GM12801 (cell line): ENCODE data around the gene PKMYT1.

Source experiments
- TF ChIP-seq, protein P1 (sequence below): IDR thresholded peaks from one replicate; pipeline ENCODE4 v1.5.1; 2011; ENCODE audit warnings: control low read depth; ENCODE audit not compliant: insufficient read length; ENCODE audit errors: extremely low read depth

The PKMYT1 gene

DNA sequence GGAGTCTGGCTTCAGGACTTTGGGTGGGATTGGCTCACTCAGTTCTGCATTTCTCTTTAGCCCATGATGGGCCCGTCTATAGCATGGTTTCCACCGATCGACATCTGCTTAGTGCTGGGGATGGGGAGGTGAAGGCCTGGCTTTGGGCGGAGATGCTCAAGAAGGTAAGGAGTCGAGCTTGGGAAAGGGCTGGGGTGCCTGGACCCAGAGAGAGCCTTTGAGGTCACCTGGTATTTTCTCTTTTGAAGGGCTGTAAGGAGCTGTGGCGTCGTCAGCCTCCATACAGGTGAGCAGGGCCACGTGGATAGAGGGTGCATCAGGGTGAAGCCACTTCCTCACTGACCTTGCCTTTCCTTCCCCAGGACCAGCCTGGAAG lies 45.7 kb upstream of the PKMYT1 start:
- TF ChIP-seq, protein P1, sequence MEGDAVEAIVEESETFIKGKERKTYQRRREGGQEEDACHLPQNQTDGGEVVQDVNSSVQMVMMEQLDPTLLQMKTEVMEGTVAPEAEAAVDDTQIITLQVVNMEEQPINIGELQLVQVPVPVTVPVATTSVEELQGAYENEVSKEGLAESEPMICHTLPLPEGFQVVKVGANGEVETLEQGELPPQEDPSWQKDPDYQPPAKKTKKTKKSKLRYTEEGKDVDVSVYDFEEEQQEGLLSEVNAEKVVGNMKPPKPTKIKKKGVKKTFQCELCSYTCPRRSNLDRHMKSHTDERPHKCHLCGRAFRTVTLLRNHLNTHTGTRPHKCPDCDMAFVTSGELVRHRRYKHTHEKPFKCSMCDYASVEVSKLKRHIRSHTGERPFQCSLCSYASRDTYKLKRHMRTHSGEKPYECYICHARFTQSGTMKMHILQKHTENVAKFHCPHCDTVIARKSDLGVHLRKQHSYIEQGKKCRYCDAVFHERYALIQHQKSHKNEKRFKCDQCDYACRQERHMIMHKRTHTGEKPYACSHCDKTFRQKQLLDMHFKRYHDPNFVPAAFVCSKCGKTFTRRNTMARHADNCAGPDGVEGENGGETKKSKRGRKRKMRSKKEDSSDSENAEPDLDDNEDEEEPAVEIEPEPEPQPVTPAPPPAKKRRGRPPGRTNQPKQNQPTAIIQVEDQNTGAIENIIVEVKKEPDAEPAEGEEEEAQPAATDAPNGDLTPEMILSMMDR: no peak

DNA sequence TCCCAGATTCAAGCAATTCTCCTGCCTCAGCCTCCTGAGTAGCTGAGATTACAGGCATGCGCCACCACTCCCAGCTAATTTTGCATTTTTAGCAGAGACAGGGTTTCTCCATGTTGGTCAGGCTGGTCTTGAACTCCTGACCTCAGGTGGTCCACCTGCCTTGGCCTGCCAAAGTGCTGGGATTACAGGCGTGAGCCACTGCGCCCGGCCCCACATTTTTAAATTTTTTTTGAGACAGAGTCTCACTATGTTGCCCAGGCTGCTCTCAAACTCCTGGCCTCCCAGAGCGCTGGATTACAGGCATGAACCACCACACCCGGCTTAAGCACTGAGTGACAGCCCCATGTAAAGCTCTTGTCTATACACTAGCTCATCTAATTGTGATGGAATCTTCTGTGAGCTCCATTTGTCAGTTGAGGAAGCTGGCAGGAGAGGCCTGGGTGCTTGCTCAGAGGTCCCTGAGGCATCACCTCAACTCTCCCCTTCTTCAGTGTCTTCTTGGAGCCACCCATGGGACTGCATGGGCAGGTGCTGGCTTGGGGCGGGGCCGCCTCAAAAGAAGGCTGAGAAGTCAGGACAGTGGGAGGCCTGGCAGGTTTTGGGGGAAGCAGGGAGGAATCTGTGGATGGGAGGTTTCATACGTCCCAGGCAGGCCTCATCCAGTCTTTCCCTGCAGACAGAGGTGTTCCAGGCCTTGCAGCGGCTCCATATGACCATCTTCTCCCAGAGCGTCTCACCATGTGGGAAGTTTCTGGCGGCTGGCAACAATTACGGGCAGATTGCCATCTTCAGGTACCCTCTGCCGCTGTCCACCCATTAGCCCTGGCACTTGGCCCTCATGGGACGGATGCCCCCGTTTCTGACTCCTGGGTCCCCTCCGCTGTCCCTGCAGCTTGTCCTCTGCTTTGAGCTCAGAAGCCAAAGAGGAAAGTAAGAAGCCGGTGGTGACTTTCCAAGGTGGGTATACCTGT lies 45.1 kb upstream of the PKMYT1 start:
- TF ChIP-seq, protein P1: no peak

DNA sequence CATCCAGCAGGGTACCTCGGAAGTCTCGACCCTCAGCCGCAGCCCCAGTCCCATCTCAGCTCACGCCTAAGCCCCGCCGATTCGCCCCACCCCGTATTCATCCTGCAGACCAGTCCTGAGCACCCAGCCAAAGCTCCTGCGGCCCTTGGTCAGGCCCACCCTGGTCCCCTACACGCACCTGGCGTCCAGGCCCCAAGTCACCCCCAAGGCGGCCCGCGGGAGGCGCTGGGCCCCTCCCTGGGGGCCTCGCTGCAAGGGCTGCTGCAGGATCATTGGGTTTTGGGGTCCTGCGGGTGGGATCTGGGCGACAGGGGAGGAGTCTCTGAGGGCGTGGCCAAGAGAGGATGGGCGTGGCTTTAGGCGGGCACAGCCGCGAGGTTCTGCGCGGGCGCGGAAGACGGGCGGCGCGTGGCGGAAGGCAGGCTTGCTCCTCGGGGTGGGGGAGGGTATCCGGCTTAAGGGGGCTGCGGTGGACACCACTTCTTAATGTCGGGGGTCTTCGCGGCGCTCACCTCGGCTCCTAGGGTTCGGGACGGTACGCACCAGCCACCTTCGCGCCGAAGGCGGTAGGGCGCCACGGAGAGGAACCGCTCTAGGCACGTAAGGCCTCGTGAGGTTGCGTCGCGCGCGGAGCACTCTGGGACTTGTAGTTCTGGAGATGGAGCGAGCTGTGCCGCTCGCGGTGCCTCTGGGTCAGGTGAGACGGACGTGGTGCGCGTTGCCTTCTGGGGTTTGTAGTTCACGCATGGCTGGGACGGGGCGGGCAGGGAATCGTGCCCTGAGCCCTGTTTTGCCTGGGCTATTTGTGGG lies 43.6 kb upstream of the PKMYT1 start, which contains the start of the genes HCFC1R1 and THOC6:
Gene HCFC1R1 (minus strand): TSS at position 274 of the 810 bp plus-strand sequence. CDS start 1 bp downstream, at position 273.
Gene THOC6 (plus strand): TSS at position 367 of the 810 bp plus-strand sequence. CDS start 292 bp downstream, at position 659.
- TF ChIP-seq, protein P1: no peak

DNA sequence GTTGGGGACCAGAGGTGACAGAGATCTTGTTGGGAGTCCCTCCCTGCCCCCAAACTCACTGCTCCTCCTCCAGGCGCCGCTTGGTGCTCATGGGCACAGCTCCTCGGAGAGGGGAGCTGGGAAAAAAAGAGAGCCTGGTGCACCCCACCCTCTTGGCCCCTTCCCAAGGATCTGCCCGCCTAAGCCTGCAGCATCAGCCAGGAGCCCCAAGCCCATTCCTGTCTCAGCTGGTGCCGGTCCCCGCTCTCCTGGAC lies 43.1 kb upstream of the PKMYT1 start:
- TF ChIP-seq, protein P1: no peak

DNA sequence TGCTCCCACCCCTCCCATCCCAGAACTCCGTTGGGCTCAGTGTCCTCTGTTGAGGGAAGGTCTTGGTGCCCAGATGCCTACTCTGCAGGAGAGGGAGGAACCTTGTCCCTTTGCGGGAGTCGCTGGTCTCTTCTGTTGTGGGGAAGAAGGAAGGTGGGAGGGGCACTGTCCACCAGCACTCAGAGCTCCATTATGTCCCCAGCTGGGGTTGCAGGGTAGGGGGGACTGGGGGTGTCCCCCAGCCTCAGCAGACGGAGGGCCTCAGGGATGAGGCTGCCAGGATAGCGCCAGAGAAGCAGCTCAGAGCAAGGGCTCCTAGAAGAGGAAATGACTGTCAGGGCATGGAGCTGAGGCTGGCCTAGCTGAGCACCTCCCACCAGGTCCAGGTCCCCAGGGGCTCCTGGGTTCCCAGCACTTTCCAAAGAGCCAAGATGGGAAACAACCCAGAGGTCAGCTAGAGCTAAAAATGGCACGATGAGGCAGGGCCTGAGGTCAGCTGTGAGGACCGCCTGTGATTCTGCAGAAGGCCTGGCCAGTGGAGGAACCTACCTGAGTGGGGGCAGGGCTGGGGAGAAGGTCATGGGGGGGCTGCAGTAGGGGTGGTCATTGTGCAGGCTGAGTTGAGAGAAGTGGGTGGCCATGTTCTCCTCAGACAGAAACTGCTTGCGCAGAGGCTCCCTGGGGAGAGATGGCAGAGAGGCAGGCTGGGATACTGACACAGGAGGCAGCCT lies 42.6 kb upstream of the PKMYT1 start:
- TF ChIP-seq, protein P1: no peak

DNA sequence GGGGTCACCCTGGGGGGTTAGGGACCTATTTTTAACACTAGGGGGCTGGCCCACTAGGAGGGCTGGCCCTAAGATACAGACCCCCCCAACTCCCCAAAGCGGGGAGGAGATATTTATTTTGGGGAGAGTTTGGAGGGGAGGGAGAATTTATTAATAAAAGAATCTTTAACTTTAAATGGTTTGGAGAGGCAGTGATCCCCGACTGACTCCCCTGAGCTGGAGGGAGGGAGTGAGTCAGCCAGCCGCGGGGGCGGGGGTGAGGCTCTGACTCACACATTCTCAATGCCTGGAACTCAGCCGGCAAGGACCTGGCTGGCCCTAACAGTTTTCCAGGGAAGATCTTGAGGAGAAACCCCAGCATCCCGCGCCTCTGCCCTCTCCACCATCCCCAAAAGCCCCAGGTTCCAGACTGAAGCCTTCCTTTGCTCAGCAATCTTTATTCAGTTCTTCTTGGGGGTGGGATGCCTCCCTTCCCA lies 42.0 kb upstream of the PKMYT1 start:
- TF ChIP-seq, protein P1: no peak
